Activated T-helper 17 cell treated with anti-CD3 and anti-CD28 coated beads, Interleukin-2, amount 50 U/mL, for 72 hours (primary cell): ENCODE measurements around the gene KIF6. TPM values are rescaled to one million over a fixed set of nuclear protein-coding genes. Genes with fewer than 3 reads are reported as not detected.

Experiments used
- ATAC-seq: fragments of 150-1000 bp; cut with Tn5 transposase; replicated peaks from 2 replicates; pipeline ENCODE4 v1.10.0; 2021; ENCODE audit warnings: mild to moderate bottlenecking, moderate library complexity
- H3K27ac Mint-ChIP-seq: one replicate; pipeline ENCODE4 v1.8.0; 2022; ENCODE audit warnings: mixed read lengths
- H3K27me3 Mint-ChIP-seq: one replicate; pipeline ENCODE4 v1.8.0; 2022; ENCODE audit warnings: mixed read lengths
- H3K36me3 Mint-ChIP-seq: one replicate; pipeline ENCODE4 v1.8.0; 2022; ENCODE audit warnings: low read depth, mild to moderate bottlenecking, mixed read lengths
- H3K4me1 Mint-ChIP-seq: one replicate; pipeline ENCODE4 v1.8.0; 2022; ENCODE audit warnings: mixed read lengths
- H3K4me3 Mint-ChIP-seq: one replicate; pipeline ENCODE4 v1.8.0; 2022; ENCODE audit warnings: mild to moderate bottlenecking, mixed read lengths
- H3K9me3 Mint-ChIP-seq: one replicate; pipeline ENCODE4 v1.8.0; 2022; ENCODE audit warnings: mixed read lengths
- total RNA-seq, 2 donors: library from RNA; stranded (reverse); gene quantifications; one replicate each; pipeline ENCODE4 v1.2.3, GENCODE V29; 2022

KIF6 gene
- total RNA-seq, 2 donors from 2014 or later = 0.48 TPM; not detected in 1

GRCh38 chr6:39378175-39378959 is 346.8 kb downstream of the KIF6 start:
- Mint-ChIP-seq H3K27me3 (peaks cover 21% of the 10 kb centered on the region), H3K4me1 (no peaks in the 10 kb centered on the region), H3K9me3 (no peaks in the 10 kb centered on the region), H3K36me3 (no peaks in the 10 kb centered on the region), H3K27ac (no peak overlapping the region), H3K4me3 (no peak overlapping the region)
- no peak for ATAC-seq

GRCh38 chr6:39377539-39377950 is 347.7 kb downstream of the KIF6 start:
- H3K36me3 Mint-ChIP-seq = no peaks in the 10 kb centered on the region
- H3K4me3 Mint-ChIP-seq = no peak overlapping the region

GRCh38 chr6:39375405-39375804 is 349.8 kb downstream of the KIF6 start:
- Mint-ChIP-seq H3K36me3 (no peaks in the 10 kb centered on the region), H3K27me3 (peaks cover 21% of the 10 kb centered on the region), H3K4me3 (no peak overlapping the region), H3K4me1 (no peaks in the 10 kb centered on the region), H3K9me3 (no peaks in the 10 kb centered on the region), H3K27ac (no peak overlapping the region)
- no peak for ATAC-seq

More at GRCh38 chr6:39377539-39377950, 347.7 kb downstream of the KIF6 start:
- Mint-ChIP-seq H3K9me3 (no peaks in the 10 kb centered on the region), H3K27me3 (peaks cover 21% of the 10 kb centered on the region), H3K27ac (no peak overlapping the region), H3K4me1 (no peaks in the 10 kb centered on the region)
- no peak for ATAC-seq

DNA sequence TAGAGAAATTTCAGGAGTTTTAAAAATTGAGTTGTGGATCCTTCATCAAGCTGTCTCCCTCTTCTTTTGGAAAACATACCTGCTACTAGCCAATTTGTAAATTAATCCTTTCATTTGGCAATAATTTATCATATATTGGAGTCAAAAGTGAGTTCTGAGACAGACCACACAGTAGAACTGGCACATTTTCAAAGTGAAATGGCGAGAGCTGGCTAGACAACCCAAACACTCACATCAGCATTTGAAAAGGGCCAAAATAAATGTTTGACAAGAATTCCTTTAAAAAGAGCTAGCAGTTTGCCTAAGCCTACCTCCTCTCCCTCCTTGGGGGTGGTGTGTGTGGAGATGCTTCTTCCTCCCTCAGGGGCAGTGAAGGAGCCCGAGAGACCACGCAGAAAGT is 354.8 kb downstream of the KIF6 start:
- Mint-ChIP-seq H3K27ac (no peak overlapping the region), H3K4me3 (no peak overlapping the region), H3K4me1 (no peaks in the 10 kb centered on the region), H3K36me3 (no peaks in the 10 kb centered on the region), H3K9me3 (no peaks in the 10 kb centered on the region), H3K27me3 (peaks cover 8% of the 10 kb centered on the region)
- ATAC-seq = no peak

- no peak for ATAC-seq
- H3K4me1 Mint-ChIP-seq = no peaks in the 10 kb centered on the region
- no peaks in the 10 kb centered on the region for H3K36me3 Mint-ChIP-seq
- H3K27ac Mint-ChIP-seq = no peak overlapping the region
- no peaks in the 10 kb centered on the region for H3K9me3 Mint-ChIP-seq
- H3K4me3 Mint-ChIP-seq = no peak overlapping the region
- peaks cover 8% of the 10 kb centered on the region for H3K27me3 Mint-ChIP-seq
These were observed 355.2 kb downstream of the KIF6 start for GRCh38 chr6:39369987-39370386.

DNA sequence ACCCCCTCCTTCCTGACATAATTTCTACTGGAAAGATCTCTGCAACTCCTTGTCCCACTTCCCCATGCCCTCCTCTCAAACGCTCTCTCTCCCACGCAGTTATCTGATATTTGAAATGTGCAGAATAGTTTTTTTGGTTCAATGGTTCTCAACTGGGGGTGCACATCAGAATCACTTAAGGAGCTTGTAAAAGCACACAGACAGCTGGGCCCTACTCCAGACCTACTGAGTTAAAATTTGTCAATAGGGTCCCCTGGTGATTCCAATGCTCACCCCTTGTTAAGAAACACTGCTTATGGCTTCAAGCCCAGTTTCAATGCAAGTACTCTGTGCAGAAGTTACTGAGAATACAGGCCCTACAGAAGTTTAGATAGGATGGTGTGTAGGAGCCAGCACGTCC is 357.5 kb downstream of the KIF6 start:
- Mint-ChIP-seq H3K27ac (no peak overlapping the region), H3K4me3 (no peak overlapping the region), H3K36me3 (no peaks in the 10 kb centered on the region), H3K9me3 (no peaks in the 10 kb centered on the region), H3K27me3 (peaks cover 11% of the 10 kb centered on the region), H3K4me1 (no peaks in the 10 kb centered on the region)
- ATAC-seq = no peak

DNA sequence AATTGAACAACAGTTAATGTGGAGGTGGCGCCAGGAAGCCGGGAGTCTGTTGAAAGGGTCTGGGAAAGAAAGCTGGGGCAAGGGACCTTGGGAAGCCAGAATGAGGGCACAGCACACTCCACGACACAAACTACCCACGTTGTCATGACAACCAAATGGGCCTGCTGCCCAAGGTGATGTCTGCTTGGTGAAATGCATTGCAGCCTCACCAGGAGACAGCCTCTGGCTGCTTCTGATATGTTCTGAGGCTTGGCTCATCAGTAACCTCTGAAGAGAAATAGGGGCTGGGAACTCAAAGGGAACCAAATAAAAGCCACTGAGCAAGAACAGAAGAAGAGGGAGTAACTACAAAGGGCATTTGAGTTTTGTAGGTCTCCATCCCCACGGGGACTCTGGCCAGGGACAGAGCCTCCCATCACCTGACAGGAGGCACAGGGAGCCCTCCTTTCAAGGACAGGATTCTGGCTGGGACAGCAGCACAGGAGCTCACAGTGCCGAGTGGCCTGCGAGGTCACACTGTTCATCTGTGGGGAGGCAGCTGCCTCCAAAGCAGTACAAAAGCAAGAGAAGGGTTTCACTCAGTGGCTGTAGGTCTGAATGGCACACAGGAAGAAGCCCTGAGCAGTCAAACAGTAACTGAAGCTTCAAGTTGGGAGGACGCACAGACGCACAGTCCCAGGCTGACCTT is 358.1 kb downstream of the KIF6 start:
- H3K4me3 Mint-ChIP-seq = no peak overlapping the region
- peaks cover 11% of the 10 kb centered on the region for H3K27me3 Mint-ChIP-seq
- H3K27ac Mint-ChIP-seq = no peak overlapping the region
- H3K36me3 Mint-ChIP-seq = no peaks in the 10 kb centered on the region
- no peak for ATAC-seq
- H3K4me1 Mint-ChIP-seq = no peaks in the 10 kb centered on the region
- no peaks in the 10 kb centered on the region for H3K9me3 Mint-ChIP-seq

DNA sequence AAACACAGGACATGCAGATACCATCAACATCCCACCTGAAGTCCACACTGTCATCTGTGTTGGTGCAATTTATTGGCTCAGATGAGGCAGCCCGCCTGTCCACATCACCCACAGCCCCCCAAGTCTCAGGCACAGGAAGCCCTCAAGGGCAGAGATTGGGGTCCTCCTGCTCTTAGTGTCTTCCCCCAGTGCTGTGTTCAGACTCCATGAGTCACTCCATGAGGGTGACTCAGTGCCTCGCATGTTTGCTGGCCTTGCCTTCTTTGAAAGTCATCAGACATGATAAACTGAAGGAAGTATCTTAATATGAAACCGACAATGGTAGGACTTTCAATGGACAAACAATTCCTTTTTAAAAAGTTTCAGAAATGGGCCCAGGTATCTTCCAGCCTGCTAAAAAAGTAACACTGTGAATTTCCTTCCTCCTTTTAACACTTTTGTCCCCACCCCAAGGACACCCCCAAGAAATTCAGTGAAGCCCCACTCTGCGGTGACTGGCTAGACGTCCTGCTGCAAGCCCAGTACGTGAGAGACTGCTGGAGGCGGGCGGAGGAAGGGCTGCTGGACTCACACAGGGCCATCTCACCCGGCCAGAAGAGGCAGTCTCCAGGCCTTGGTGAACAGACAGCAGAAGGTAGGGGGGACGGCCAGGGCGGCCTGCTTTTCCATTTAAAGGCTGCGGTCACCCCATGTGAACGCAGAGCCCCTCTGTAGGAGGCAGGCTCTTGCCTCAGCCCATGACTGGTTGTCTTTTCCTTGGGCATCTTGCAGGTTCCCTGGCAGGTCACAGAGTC is 359.7 kb downstream of the KIF6 start:
- H3K4me3 Mint-ChIP-seq = no peak overlapping the region
- no peak for ATAC-seq
- no peaks in the 10 kb centered on the region for H3K9me3 Mint-ChIP-seq
- no peak overlapping the region for H3K27ac Mint-ChIP-seq
- H3K27me3 Mint-ChIP-seq = peaks cover 7% of the 10 kb centered on the region
- no peaks in the 10 kb centered on the region for H3K36me3 Mint-ChIP-seq
- H3K4me1 Mint-ChIP-seq = no peaks in the 10 kb centered on the region

GRCh38 chr6:39363280-39363679 is 361.9 kb downstream of the KIF6 start:
- no peaks in the 10 kb centered on the region for H3K4me1 Mint-ChIP-seq
- H3K4me3 Mint-ChIP-seq = no peak overlapping the region
- ATAC-seq = no peak
- H3K27ac Mint-ChIP-seq = no peak overlapping the region
- H3K27me3 Mint-ChIP-seq = peaks cover 7% of the 10 kb centered on the region
- H3K9me3 Mint-ChIP-seq = no peaks in the 10 kb centered on the region
- H3K36me3 Mint-ChIP-seq = no peaks in the 10 kb centered on the region

- Mint-ChIP-seq H3K4me1 (no peaks in the 10 kb centered on the region), H3K36me3 (no peaks in the 10 kb centered on the region), H3K4me3 (no peak overlapping the region), H3K27me3 (peaks cover 7% of the 10 kb centered on the region), H3K9me3 (no peaks in the 10 kb centered on the region), H3K27ac (no peak overlapping the region)
- no peak for ATAC-seq
These were observed 362.7 kb downstream of the KIF6 start for GRCh38 chr6:39362487-39362865.

GRCh38 chr6:39361657-39362486 is 363.3 kb downstream of the KIF6 start:
- Mint-ChIP-seq H3K9me3 (no peaks in the 10 kb centered on the region), H3K4me1 (no peaks in the 10 kb centered on the region), H3K36me3 (no peaks in the 10 kb centered on the region), H3K4me3 (no peak overlapping the region), H3K27ac (no peak overlapping the region), H3K27me3 (peaks cover 10% of the 10 kb centered on the region)
- peak; percentile 61 for ATAC-seq

- no peak overlapping the region for H3K4me3 Mint-ChIP-seq
- H3K9me3 Mint-ChIP-seq = no peaks in the 10 kb centered on the region
- H3K27ac Mint-ChIP-seq = no peak overlapping the region
- peaks cover 10% of the 10 kb centered on the region for H3K27me3 Mint-ChIP-seq
- no peaks in the 10 kb centered on the region for H3K4me1 Mint-ChIP-seq
- H3K36me3 Mint-ChIP-seq = no peaks in the 10 kb centered on the region
- no peak for ATAC-seq
These were observed 364.8 kb downstream of the KIF6 start for GRCh38 chr6:39360378-39360777.

- H3K9me3 Mint-ChIP-seq = no peaks in the 10 kb centered on the region
- H3K36me3 Mint-ChIP-seq = no peaks in the 10 kb centered on the region
- H3K4me3 Mint-ChIP-seq = no peak overlapping the region
- no peak for ATAC-seq
- no peak overlapping the region for H3K27ac Mint-ChIP-seq
- H3K4me1 Mint-ChIP-seq = no peaks in the 10 kb centered on the region
- peaks cover 5% of the 10 kb centered on the region for H3K27me3 Mint-ChIP-seq
These were observed 367.1 kb downstream of the KIF6 start for GRCh38 chr6:39357998-39358686.
